Nephron (organoid): Measurements from ENCODE around the gene ANKHD1.

Source experiments
- H3K27ac Mint-ChIP-seq, 3 experiments: 2 replicates each; pipeline ENCODE4 v1.8.0; 2020; ENCODE audit warnings: mixed read lengths in 3 of 3, mild to moderate bottlenecking in 2 of 3, moderate library complexity in 1 of 3
- H3K27me3 Mint-ChIP-seq: 2 replicates; pipeline ENCODE4 v1.8.0; 2021; ENCODE audit warnings: low read depth, mild to moderate bottlenecking, moderate library complexity, mixed read lengths
- H3K36me3 Mint-ChIP-seq: 2 replicates; pipeline ENCODE4 v1.8.0; 2020; ENCODE audit warnings: low read depth, mixed read lengths
- H3K4me1 Mint-ChIP-seq: 2 replicates; pipeline ENCODE4 v1.8.0; 2020; ENCODE audit warnings: mixed read lengths
- H3K4me3 Mint-ChIP-seq, 3 experiments: 2 replicates each; pipeline ENCODE4 v1.8.0; 2020; ENCODE audit warnings: mild to moderate bottlenecking in 3 of 3, mixed read lengths in 3 of 3, moderate library complexity in 2 of 3
- H3K9me3 Mint-ChIP-seq: 2 replicates; pipeline ENCODE4 v1.8.0; 2020; ENCODE audit warnings: mixed read lengths
- TF ChIP-seq, protein P1 (sequence below), 3 experiments: fragments of 200-600 bp; sonication (generic); IDR thresholded peaks; one replicate each; pipeline ENCODE4 v1.5.0; 2021; ENCODE audit warnings: antibody characterized with exemption in 3 of 3; ENCODE audit not compliant: unreplicated experiment in 3 of 3

The ANKHD1 gene

DNA sequence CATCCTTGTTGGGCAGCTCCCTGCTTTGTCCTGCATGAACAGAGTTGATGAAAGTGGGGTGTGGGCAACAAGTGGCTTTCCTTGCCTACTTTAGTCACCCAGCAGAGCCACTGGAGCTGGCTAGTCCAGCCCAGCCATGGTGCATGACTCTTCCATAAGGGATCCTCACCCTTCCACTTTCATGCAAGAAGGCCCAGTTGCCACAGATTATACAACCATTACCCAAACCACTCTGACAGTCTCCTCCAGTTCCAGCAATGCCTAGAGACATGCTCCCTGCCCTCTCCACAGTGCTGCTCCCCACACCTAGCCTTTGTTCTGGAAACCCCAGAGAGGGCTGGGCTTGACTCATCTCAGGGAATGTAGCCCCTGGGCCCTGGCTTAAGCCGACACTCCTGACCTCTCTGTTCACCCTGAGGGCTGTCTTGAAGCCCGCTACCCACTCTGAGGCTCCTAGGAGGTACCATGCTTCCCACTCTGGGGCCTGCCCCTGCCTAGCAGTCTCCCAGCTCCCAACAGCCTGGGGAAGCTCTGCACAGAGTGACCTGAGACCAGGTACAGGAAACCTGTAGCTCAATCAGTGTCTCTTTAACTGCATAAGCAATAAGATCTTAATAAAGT lies 166.9 kb downstream of the ANKHD1 start:
- Mint-ChIP-seq H3K9me3 (no peaks in the 10 kb centered on the region), H3K4me3 (peak overlapping the region in 1 of 3 experiments; percentile 35)

DNA sequence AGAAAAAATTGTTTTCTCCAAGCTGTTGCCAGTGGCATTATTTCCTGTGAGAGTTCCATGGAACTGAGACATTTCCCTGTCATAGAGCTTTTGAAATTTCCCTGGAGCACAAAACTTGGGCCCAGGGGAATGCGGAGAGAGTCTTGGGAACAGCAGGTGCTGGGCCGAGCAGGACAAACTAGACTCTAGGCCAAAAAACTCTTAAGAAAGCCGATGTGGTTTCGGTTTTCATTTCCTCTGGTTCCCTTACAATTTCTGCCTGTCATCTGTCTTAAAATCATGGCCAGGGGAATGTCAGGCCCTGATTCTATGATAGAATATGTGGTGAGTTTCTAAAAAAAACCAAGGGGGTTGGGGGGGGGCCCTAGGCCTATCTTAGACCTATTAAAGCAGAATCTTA lies 167.6 kb downstream of the ANKHD1 start:
- H3K36me3 Mint-ChIP-seq = peaks cover 17% of the 10 kb centered on the region
- H3K27ac Mint-ChIP-seq = no peak overlapping the region
- TF ChIP-seq, protein P1, sequence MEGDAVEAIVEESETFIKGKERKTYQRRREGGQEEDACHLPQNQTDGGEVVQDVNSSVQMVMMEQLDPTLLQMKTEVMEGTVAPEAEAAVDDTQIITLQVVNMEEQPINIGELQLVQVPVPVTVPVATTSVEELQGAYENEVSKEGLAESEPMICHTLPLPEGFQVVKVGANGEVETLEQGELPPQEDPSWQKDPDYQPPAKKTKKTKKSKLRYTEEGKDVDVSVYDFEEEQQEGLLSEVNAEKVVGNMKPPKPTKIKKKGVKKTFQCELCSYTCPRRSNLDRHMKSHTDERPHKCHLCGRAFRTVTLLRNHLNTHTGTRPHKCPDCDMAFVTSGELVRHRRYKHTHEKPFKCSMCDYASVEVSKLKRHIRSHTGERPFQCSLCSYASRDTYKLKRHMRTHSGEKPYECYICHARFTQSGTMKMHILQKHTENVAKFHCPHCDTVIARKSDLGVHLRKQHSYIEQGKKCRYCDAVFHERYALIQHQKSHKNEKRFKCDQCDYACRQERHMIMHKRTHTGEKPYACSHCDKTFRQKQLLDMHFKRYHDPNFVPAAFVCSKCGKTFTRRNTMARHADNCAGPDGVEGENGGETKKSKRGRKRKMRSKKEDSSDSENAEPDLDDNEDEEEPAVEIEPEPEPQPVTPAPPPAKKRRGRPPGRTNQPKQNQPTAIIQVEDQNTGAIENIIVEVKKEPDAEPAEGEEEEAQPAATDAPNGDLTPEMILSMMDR (IDR thresholded peaks at IDR 0.05; ENCODE audit: unreplicated experiment in 3 of 3) = no peak
- no peaks in the 10 kb centered on the region for H3K9me3 Mint-ChIP-seq
- peaks cover 26% of the 10 kb centered on the region for H3K4me1 Mint-ChIP-seq
- no peaks in the 10 kb centered on the region for H3K27me3 Mint-ChIP-seq
- peak overlapping the region in 1 of 3 experiments; percentile 50 for H3K4me3 Mint-ChIP-seq

More for the DNA sequence above, 166.9 kb downstream of the ANKHD1 start:
- peaks cover 31% of the 10 kb centered on the region for H3K4me1 Mint-ChIP-seq
- H3K36me3 Mint-ChIP-seq = peaks cover 17% of the 10 kb centered on the region
- TF ChIP-seq, protein P1 (IDR thresholded peaks at IDR 0.05; ENCODE audit: unreplicated experiment in 3 of 3) = no peak
- H3K27ac Mint-ChIP-seq = no peak overlapping the region
- no peaks in the 10 kb centered on the region for H3K27me3 Mint-ChIP-seq

DNA sequence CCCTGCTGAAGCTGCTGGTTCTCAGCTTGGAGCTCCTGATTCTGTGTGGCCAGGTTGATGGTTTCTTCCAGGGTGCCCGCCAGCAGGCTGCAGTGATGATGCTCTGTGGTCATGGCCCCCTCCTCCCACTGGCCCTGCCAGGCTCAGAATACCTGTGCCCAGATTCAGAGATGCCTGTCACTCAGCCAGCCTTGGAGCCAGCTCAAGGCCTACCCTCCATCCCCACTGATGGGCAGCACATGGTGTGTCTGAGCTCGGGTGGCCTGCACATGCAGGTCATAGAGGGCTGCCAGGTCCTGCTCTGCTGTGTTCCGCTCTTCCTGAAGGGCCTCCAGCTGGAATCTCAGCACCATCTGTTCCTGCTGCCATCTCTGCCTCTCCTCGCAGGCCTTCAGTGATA lies 168.4 kb downstream of the ANKHD1 start:
- Mint-ChIP-seq H3K27me3 (no peaks in the 10 kb centered on the region), H3K4me3 (peak overlapping the region in 1 of 3 experiments; percentile 35), H3K36me3 (peaks cover 17% of the 10 kb centered on the region), H3K27ac (no peak overlapping the region), H3K4me1 (peaks cover 19% of the 10 kb centered on the region), H3K9me3 (no peaks in the 10 kb centered on the region)
- TF ChIP-seq, protein P1 (IDR thresholded peaks at IDR 0.05; ENCODE audit: unreplicated experiment in 3 of 3) = no peak

DNA sequence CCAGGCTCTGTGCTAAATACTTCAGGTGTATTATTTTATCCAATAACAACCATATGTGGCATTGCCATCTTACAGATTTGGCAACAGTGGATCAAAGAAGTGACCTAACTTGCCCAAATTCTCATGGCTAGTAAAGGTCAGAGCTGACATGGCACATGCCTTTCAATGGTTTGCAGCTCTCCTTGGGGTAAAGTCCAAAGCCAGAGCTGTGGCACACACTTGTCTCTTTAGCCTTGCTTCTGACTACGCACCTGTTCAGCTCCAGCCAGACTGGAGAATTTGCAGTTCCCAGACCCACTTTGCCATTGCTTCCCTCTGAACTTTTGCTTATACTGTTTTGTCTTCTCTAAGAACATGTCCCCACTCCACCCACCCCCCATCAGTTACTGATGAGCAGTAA lies 168.9 kb downstream of the ANKHD1 start:
- Mint-ChIP-seq H3K36me3 (peaks cover 17% of the 10 kb centered on the region), H3K9me3 (no peaks in the 10 kb centered on the region), H3K27me3 (no peaks in the 10 kb centered on the region), H3K27ac (no peak overlapping the region), H3K4me1 (peaks cover 15% of the 10 kb centered on the region), H3K4me3 (peak overlapping the region in 1 of 3 experiments; percentile 35)
- TF ChIP-seq, protein P1 (IDR thresholded peaks at IDR 0.05; ENCODE audit: unreplicated experiment in 3 of 3) = no peak

DNA sequence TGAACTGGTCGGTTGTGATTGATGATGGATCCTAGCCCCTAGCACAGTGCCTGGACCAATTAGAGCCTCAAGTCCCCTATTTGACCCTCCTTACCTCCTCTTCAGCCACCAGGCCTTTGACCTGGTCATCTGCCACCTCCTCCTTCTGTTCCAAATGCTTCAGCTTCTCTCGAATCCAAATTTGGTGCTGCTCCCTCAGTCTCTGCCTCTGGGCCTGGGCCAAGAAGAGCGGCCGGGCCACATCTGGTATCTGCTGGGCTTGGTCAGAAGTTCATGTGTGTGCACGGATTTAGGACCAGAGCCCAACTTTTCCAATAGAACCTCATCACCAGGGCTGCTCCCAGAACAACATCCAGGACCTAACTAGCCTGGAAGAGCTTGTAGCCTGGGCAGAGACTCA lies 169.5 kb downstream of the ANKHD1 start:
- TF ChIP-seq, protein P1 (IDR thresholded peaks at IDR 0.05; ENCODE audit: unreplicated experiment in 3 of 3) = no peak
- Mint-ChIP-seq H3K9me3 (no peaks in the 10 kb centered on the region), H3K27me3 (no peaks in the 10 kb centered on the region), H3K4me1 (peaks cover 10% of the 10 kb centered on the region), H3K36me3 (peaks cover 12% of the 10 kb centered on the region), H3K4me3 (no peak overlapping the region), H3K27ac (no peak overlapping the region)

DNA sequence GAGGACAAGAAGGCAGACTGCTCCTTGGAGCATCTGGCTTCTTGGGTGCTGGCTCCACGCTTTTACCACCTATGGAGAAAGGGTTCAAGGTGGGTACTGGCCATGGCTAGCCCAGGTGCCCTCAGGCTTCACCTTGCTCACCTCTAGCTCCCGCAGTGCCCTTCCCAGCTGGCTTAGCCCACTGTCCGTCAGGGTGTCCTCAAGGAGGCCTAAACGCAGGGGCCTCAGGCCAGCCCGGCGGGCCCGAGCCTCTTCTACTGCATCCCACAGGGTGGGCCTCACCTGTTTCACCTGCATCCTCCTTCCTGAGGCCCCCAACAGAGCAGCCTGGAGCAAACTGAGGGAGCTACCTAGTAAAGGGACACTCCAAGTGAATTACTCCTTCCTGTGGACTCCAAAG lies 172.1 kb downstream of the ANKHD1 start:
- Mint-ChIP-seq H3K27me3 (no peaks in the 10 kb centered on the region), H3K4me3 (no peak overlapping the region), H3K9me3 (no peaks in the 10 kb centered on the region), H3K36me3 (no peaks in the 10 kb centered on the region), H3K4me1 (peaks cover 4% of the 10 kb centered on the region), H3K27ac (no peak overlapping the region)
- TF ChIP-seq, protein P1 (IDR thresholded peaks at IDR 0.05; ENCODE audit: unreplicated experiment in 3 of 3) = no peak
